HG02588 (cell line): ENCODE results near the gene GALNS.

Experiments
- ATAC-seq: cut with Tn5 transposase; IDR thresholded peaks from one replicate; pipeline ENCODE4 v1.9.1; 2021; ENCODE audit warnings: mild to moderate bottlenecking, moderate library complexity; ENCODE audit not compliant: unreplicated experiment

The GALNS gene

GRCh38 chr16:88859381-88860091 lies 2.8 kb upstream of the GALNS start:
- ATAC-seq: no peak

DNA sequence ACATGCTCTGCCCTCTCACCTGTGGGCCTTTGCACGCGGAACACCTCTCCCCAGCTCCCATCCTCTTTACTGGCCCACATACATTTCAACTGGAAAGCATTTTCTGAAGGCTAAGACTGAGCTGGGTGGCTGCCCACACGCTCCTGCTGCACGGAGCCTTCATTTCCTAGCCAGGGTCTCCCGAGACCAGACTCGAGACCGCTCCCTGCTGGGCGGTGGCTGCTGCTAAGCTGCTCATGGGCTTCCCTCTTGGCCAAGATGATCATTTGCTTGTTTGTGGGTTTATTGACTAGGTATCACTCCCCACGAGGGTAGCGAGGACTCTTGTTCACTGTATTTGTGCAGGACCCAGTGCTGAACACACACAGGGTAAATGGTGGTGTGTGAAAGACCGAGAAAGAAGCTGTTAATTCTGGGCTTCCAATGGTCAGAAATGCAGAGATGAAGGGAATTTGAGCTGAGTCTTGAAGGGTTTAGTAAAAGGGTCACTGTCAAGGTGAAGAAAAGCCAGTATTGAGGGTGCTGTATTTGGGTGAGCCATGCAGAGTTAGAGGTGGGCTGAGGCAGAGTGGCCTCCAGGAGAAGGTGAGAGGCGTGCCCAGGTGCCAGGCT lies 1.1 kb upstream of the GALNS start:
- ATAC-seq: no peak

- peak; percentile 3 for ATAC-seq
Measured at GRCh38 chr16:88856122-88856827, 472 bp downstream of the GALNS start.

DNA sequence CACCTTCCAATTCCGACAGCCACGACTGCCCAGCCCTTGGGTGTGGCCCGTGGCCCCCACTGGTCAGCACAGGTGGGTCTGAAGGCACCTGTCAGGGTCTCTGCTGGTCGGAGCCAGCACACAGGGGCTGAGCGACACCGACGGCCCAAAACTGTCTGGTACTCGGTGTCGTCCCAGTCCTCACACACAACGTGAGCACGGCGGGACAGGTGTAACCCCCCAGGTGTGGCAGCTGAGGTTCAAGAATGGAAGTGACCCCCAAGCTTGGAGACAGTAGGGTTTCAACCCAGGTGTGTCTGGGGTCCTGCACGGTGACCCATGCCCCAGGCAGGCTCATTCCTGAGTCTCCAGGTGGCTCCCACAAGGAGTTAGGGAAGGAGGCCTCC lies 1.0 kb downstream of the GALNS start:
- ATAC-seq: no peak

DNA sequence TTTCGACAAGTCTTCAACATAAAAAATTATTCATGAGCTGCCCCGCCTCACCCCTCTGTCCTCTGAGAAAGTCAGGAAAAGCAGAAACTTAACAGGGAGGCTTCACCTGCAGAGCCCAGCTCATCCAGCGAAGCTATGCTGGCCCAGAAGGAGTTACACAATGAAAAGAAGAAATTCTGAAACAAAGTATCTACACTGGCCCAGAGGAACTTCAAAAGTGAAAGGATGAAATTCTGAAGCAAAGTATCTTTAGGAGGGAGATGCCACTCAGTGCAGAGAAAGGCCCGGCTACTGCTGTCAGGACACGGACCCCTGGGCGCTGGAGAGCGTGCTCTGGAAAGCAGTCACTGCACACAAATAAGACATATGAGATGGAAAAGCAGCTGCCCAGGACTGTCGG lies 1.6 kb downstream of the GALNS start:
- ATAC-seq: no peak

DNA sequence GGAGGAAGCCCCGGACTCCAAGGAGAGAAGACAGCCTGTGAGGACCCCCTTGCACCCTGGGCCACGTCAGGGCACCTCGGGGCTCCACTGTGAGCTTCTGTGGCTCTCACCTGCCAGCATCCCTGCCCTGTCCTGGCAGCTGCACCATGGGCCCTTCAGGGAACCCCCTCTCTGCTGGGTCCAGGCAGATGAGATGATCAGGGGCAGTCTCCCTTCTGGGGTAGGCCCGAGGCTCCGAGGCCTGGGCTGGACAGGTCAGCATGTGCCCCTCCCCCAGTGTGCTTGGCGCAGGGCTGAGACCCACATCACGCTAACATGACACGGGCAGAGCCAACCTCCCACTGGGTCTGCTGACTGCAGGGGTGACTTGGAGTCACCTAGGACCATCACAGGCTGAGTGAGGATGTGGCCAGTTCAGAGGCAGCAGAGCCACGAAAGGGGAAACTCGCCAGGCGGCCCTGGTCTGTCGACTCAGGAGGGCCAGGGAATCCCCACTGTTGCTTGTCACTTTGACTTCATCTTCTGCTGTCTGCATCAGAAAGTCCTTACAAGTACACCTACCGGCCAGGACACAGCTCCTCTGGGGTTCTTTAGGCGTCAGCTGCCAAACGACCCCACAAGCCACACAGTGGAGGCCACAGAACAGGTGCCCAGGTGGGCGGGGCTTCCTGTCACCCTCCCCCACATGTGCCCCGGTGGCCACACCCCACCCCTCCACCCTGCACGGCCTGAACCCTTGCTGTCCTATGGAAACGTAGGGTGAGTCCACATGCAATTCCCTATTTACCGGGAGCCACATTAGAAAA lies 2.2 kb downstream of the GALNS start:
- ATAC-seq: no peak

GRCh38 chr16:88853325-88853941 lies 3.3 kb downstream of the GALNS start:
- ATAC-seq: no peak

GRCh38 chr16:88851616-88852015 lies 5.1 kb downstream of the GALNS start:
- no peak for ATAC-seq

GRCh38 chr16:88850531-88851199 lies 6.1 kb downstream of the GALNS start:
- no peak for ATAC-seq

GRCh38 chr16:88848557-88848956 lies 8.2 kb downstream of the GALNS start:
- no peak for ATAC-seq

GRCh38 chr16:88847654-88848053 lies 9.1 kb downstream of the GALNS start:
- no peak for ATAC-seq

- no peak for ATAC-seq
Measured at GRCh38 chr16:88846088-88846487, 10.7 kb downstream of the GALNS start.

DNA sequence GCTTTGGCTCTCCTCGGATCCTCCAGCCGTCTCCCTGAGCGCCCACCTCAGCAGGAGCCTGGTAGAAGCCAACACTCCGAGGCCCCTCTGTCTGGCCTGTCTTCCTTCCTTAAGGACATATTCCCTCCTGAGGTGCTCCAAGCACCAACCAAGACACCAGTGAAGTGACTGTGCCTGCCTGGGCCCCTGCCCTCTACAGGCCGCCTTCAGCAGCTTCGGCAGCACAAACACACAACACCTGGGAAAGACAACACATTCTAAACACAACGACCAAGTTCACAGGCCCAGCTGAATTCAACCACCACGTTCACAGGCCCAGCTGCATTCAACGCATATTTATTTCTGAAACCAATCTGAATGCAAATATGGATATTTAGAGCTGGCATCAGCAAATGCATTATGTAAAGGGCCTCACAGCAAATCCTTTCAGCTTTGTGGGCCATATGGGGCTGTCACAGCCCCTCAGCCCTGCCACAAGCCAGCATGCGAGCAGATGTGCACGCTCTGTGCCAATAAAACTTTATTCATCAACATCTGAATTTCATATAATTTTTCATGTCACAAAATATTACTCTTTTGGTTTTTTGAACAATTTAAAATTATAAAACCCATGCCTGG lies 12.2 kb downstream of the GALNS start:
- ATAC-seq: no peak

DNA sequence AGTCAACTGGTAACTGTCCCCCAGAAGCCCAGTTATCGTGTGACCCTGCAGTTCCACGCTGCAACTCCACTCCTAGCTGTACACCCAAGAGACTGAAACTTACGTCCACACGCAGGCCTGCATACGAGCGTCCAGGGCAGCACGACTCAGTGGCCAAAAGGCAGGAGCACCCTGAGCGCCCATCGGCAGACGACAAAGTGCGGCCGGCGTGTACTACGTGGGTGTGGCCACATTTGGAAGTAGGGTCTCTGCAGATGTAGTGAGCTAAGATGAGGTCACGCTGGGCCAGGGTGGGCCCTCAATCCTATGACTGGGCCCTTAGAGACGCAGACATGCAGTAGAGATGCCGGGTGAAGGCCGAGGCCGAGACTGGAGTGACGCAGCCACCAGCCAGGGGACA lies 13.5 kb downstream of the GALNS start:
- ATAC-seq: no peak

- ATAC-seq: no peak
Measured at GRCh38 chr16:88842806-88843205, 13.9 kb downstream of the GALNS start.

- no peak for ATAC-seq
Measured at GRCh38 chr16:88842308-88842756, 14.4 kb downstream of the GALNS start.

DNA sequence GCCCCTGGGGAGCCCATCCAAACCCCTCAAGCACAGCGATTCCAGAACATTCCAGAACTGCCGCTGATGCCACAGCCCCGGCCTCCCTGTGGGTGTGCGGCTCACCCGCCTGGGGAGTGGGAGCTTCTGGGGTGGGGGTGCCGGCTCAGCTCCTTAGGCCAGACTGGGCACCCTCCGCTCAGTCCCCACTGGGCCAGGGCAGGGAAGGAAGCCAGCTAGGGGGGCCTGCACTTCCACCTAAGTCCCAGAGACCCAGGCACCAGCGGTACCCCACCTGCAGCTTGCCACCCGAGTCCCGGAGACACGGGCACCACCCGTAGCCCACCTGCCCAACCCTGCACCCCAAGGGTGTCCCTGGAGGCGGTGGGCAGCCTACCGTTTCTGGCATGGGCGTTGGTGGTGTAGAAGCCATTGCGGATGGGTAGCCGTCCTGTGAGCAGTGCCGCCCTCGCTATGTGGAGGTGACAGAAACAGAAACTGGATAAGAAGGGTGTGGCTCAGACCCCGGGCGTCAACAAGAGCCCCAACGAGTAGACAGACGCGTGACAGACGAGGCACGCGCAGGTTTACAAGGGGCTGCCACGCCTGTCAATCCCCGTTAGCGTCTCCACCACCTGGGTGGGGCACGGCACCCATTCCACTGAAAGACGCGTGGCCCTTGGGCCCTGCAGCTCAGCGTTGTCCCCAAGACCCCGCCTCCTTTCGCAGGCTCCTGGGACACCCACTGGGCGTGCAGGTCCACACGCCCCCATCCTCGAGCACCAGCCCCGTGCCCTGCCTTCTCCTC lies 15.0 kb downstream of the GALNS start:
- no peak for ATAC-seq

- no peak for ATAC-seq
Measured at GRCh38 chr16:88840600-88841215, 16.0 kb downstream of the GALNS start.
